LNCAP (cell line): ENCODE data around the gene MEA1.

Experiments used
- CTCF ChIP-seq: fragments of 450-650 bp; IDR thresholded peaks from 2 replicates; pipeline ENCODE4 v1.5.1; 2017; ENCODE audit warnings: mild to moderate bottlenecking

MEA1 gene

GRCh38 chr6:43021270-43022047 lies 7.7 kb upstream of the MEA1 start, which contains the start of gene RRP36:
Gene RRP36, plus strand, starts transcription at chr6:43021623. Its CDS starts 32 bp downstream, at chr6:43021655.
- no peak for TF ChIP-seq CTCF

GRCh38 chr6:43020847-43021246 lies 7.1 kb upstream of the MEA1 start:
- TF ChIP-seq CTCF: no peak

GRCh38 chr6:43020052-43020705 lies 6.4 kb upstream of the MEA1 start:
- TF ChIP-seq CTCF: no peak

DNA sequence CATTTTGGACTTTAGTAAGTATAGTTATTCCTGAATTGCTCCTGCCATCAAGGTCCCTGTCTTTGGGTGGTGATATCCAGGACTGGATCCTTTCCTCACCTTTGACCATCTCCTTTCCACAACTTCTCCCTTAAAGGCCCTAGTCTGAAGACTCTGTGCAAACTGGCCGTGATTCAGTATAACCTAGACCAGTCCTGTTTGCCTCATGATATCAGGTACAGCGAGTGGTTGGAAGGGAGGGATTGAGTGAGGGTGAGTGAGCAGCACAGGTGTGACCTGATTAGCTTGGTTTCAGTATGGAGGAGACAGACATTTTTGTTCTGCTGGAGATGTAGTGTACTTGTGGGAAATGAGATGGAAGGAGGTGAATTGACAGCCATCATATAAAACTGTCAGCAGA lies 5.4 kb upstream of the MEA1 start:
- TF ChIP-seq CTCF: no peak

DNA sequence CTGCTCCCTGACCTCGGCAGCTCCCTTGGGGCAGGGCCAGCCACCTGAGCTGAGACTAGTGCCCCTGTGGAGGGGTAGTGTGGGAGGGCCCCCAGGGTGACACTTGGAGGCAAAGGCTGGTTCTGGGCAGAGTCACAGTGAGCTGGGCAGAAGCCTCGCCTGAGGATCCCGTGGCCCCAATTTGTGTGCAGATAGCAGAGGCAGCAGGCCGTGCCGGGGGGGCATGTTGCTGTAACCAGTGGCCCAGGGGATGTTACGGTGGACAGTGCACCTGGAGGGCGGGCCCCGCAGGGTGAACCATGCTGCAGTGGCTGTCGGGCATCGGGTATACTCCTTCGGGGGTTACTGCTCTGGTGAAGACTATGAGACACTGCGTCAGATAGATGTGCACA lies 3.2 kb upstream of the MEA1 start:
- TF ChIP-seq CTCF: no peak

GRCh38 chr6:43016176-43016942 lies 2.6 kb upstream of the MEA1 start:
- no peak for TF ChIP-seq CTCF

DNA sequence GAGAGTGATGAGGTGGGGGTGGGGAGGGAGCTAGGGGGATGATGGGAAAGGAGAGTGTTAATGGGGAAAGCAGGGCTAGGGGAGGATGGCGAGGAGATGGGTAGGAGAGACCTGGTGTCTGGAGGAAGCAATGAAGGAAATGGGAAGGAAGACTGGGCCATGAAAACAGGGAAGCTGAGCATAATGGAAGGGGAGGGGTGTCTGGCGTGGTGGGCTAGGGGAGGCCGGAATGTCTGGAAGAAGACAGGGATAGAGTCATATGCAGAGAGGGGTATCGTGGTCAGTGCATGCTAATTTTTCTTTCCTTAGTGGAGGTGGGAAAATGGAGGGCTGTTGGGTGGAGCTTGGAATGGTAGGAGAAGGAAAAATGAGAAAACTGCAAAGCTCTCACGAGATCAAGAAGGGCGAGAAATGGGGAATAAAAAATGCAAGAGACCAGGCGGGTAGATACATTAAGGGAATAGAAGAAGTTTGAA lies 726 bp upstream of the MEA1 start:
- no peak for TF ChIP-seq CTCF
